HepG2 (cell line): ENCODE results near the gene AGER. TPM values are rescaled to one million over a fixed set of nuclear protein-coding genes. Genes with fewer than 3 reads are reported as not detected.

ENCODE experiments used
- CBX1 ChIP-seq: IDR thresholded peaks from one replicate; pipeline ENCODE4 v1.6.1; 2016; ENCODE audit warnings: antibody characterized with exemption, low read depth
- HNRNPUL1 ChIP-seq: fragments of 200-400 bp; formaldehyde crosslinking; IDR thresholded peaks from 2 replicates; pipeline ENCODE4 v1.6.1; 2017; ENCODE audit warnings: low read depth, mild to moderate bottlenecking, low read length, moderate library complexity
- NKX3-1 ChIP-seq: sonication (generic); formaldehyde crosslinking; IDR thresholded peaks from 2 replicates; pipeline ENCODE4 v1.5.0; 2020; ENCODE audit warnings: missing genetic modification reagents
- PHB2 ChIP-seq: fragments of 450-650 bp; IDR thresholded peaks from 2 replicates; pipeline ENCODE4 v1.6.1; 2018; ENCODE audit not compliant: partially characterized antibody
- POLR2AphosphoS2 ChIP-seq: IDR thresholded peaks from 2 replicates; pipeline ENCODE4 v1.6.1; 2011; ENCODE audit warnings: low read depth, low read length, improper control_type of control experiment
- POLR2AphosphoS5 ChIP-seq: IDR thresholded peaks from 2 replicates; pipeline ENCODE4 v1.6.1; 2012; ENCODE audit warnings: low read depth, low read length
- RFX1 ChIP-seq: fragments of 450-650 bp; IDR thresholded peaks from 2 replicates; pipeline ENCODE4 v1.6.1; 2017
- RFX3 ChIP-seq: IDR thresholded peaks from 2 replicates; pipeline ENCODE4 v1.6.1; 2016; ENCODE audit warnings: missing biosample characterization, missing genetic modification reagents
- RFXAP ChIP-seq: sonication (generic); formaldehyde crosslinking; IDR thresholded peaks from 2 replicates; pipeline ENCODE4 v1.4.0; 2020; ENCODE audit warnings: missing genetic modification reagents, borderline replicate concordance
- SOX5 ChIP-seq: IDR thresholded peaks from 2 replicates; pipeline ENCODE4 v1.6.1; 2016; ENCODE audit warnings: borderline replicate concordance
- SPEN ChIP-seq: sonication (generic); formaldehyde crosslinking; IDR thresholded peaks from 2 replicates; pipeline ENCODE4 v1.5.1; 2020; ENCODE audit warnings: low read depth, mild to moderate bottlenecking, missing genetic modification reagents
- U2AF2 ChIP-seq: fragments of 200-400 bp; formaldehyde crosslinking; IDR thresholded peaks from 2 replicates; pipeline ENCODE4 v1.6.1; 2017; ENCODE audit warnings: low read depth, mild to moderate bottlenecking, low read length
- ZBTB1 ChIP-seq: sonication (generic); formaldehyde crosslinking; IDR thresholded peaks from 2 replicates; pipeline ENCODE4 v1.4.0; 2020; ENCODE audit warnings: missing genetic modification reagents, borderline replicate concordance
- ZFP36L1 ChIP-seq: sonication (generic); formaldehyde crosslinking; IDR thresholded peaks from 2 replicates; pipeline ENCODE4 v1.8.0; 2022; ENCODE audit warnings: mild to moderate bottlenecking, missing genetic modification reagents, moderate library complexity
- ZFY ChIP-seq: sonication (generic); formaldehyde crosslinking; IDR thresholded peaks from 2 replicates; pipeline ENCODE4 v1.4.0; 2020; ENCODE audit warnings: missing genetic modification reagents
- ZNF138 ChIP-seq: sonication (generic); formaldehyde crosslinking; IDR thresholded peaks from 2 replicates; pipeline ENCODE4 v1.5.0; 2020; ENCODE audit warnings: mild to moderate bottlenecking, low read depth, missing genetic modification reagents
- ZNF354B ChIP-seq: sonication (generic); formaldehyde crosslinking; IDR thresholded peaks from 2 replicates; pipeline ENCODE4 v1.8.0; 2022; ENCODE audit warnings: mild to moderate bottlenecking, missing genetic modification reagents
- ZNF383 ChIP-seq: sonication (generic); formaldehyde crosslinking; IDR thresholded peaks from 2 replicates; pipeline ENCODE4 v1.4.0; 2020; ENCODE audit warnings: missing genetic modification reagents, mild to moderate bottlenecking, borderline replicate concordance
- ZNF460 ChIP-seq: sonication (generic); formaldehyde crosslinking; IDR thresholded peaks from 2 replicates; pipeline ENCODE4 v1.5.1; 2020; ENCODE audit warnings: missing genetic modification reagents, mild to moderate bottlenecking, borderline replicate concordance
- ZNF549 ChIP-seq: sonication (generic); formaldehyde crosslinking; IDR thresholded peaks from 2 replicates; pipeline ENCODE4 v1.5.0; 2020; ENCODE audit warnings: missing genetic modification reagents
- ZNF557 ChIP-seq: sonication (generic); formaldehyde crosslinking; IDR thresholded peaks from 2 replicates; pipeline ENCODE4 v1.4.0; 2020; ENCODE audit warnings: missing genetic modification reagents
- ZNF720 ChIP-seq: sonication (generic); formaldehyde crosslinking; IDR thresholded peaks from 2 replicates; pipeline ENCODE4 v1.4.0; 2020; ENCODE audit warnings: missing genetic modification reagents
- polyA plus RNA-seq, 8 experiments: library from polyadenylated mRNA; depleted of rRNA in 3 of 8; stranded (reverse) in 7 of 8; unstranded in 1 of 8; fragments of >200 nt; fragmentation: Illumina TruSeq in 4 of 8; extraction: Trizol in 4 of 8; gene quantifications; 2 replicates each; pipeline versions ENCODE4 v1.2.1 to v1.2.3, GENCODE V29; 2011 to 2016; ENCODE audit warnings: low read depth in 4 of 8, missing spikeins in 1 of 8, mixed read lengths in 1 of 8; ENCODE audit not compliant: insufficient read depth in 1 of 8
- total RNA-seq, 5 experiments: library from RNA; depleted of rRNA; stranded (reverse); fragments of >200 nt; fragmentation: Illumina TruSeq; extraction: Trizol; gene quantifications; 2 replicates each; pipeline ENCODE4 v1.2.3, GENCODE V29; 2016; ENCODE audit warnings: low read depth in 1 of 5
- TF ChIP-seq, protein P1 (sequence below), 2 experiments: sonication (generic) in 1 of 2; formaldehyde crosslinking in 1 of 2; IDR thresholded peaks; 2 replicates each; pipeline versions ENCODE4 v1.5.1 to v1.6.1; 2011 to 2020; ENCODE audit warnings: borderline replicate concordance in 1 of 2, low read depth in 1 of 2, low read length in 1 of 2, mild to moderate bottlenecking in 1 of 2, missing genetic modification reagents in 1 of 2, moderate library complexity in 1 of 2
- TF ChIP-seq, protein P2 (sequence below): sonication (generic); formaldehyde crosslinking; IDR thresholded peaks from 2 replicates; pipeline ENCODE4 v1.4.0; 2020; ENCODE audit warnings: missing genetic modification reagents, borderline replicate concordance
- TF ChIP-seq, protein P3 (sequence below): sonication (generic); formaldehyde crosslinking; IDR thresholded peaks from 2 replicates; pipeline ENCODE4 v1.4.0; 2020; ENCODE audit warnings: missing genetic modification reagents
- TF ChIP-seq, protein P4 (sequence below): sonication (generic); formaldehyde crosslinking; conservative IDR thresholded peaks from 2 replicates; pipeline ENCODE4 v1.8.1; 2023; ENCODE audit warnings: missing genetic modification reagents

The AGER gene
- total and polyA plus RNA-seq, 2 of the 13 experiments (the other 11 are each of a cell fraction or from before 2014, with no cell fraction given): 1.9 to 5.1 TPM

- TF ChIP-seq, protein P1, sequence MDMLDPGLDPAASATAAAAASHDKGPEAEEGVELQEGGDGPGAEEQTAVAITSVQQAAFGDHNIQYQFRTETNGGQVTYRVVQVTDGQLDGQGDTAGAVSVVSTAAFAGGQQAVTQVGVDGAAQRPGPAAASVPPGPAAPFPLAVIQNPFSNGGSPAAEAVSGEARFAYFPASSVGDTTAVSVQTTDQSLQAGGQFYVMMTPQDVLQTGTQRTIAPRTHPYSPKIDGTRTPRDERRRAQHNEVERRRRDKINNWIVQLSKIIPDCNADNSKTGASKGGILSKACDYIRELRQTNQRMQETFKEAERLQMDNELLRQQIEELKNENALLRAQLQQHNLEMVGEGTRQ (IDR thresholded peaks at IDR 0.05; ENCODE audit: low read depth, low read length): no peak
- TF ChIP-seq, protein P1 (CRISPR knock-in tag; IDR thresholded peaks at IDR 0.05; ENCODE audit: borderline replicate concordance): no peak
- TF ChIP-seq, protein P2, sequence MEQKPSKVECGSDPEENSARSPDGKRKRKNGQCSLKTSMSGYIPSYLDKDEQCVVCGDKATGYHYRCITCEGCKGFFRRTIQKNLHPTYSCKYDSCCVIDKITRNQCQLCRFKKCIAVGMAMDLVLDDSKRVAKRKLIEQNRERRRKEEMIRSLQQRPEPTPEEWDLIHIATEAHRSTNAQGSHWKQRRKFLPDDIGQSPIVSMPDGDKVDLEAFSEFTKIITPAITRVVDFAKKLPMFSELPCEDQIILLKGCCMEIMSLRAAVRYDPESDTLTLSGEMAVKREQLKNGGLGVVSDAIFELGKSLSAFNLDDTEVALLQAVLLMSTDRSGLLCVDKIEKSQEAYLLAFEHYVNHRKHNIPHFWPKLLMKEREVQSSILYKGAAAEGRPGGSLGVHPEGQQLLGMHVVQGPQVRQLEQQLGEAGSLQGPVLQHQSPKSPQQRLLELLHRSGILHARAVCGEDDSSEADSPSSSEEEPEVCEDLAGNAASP: no peak; the same call in 1 of the 2 replicates
- peak; percentile 74 for TF ChIP-seq ZFY (CRISPR knock-in tag)
- no peak for TF ChIP-seq ZNF549
- no peak for TF ChIP-seq ZBTB1 (CRISPR knock-in tag)
- no peak for TF ChIP-seq ZNF354B (CRISPR knock-in tag)
- no peak for TF ChIP-seq RFX1
- no peak for TF ChIP-seq ZNF460 (CRISPR knock-in tag)
- TF ChIP-seq PHB2: no peak
- TF ChIP-seq ZNF383 (CRISPR knock-in tag): 0 out of 2 replicates have a peak, but pooled peaks have one; percentile 32
- TF ChIP-seq SPEN (CRISPR knock-in tag): peak; percentile 49; the same call in 1 of the 2 replicates
- no peak for TF ChIP-seq CBX1
- TF ChIP-seq U2AF2: no peak
- TF ChIP-seq, protein P3, sequence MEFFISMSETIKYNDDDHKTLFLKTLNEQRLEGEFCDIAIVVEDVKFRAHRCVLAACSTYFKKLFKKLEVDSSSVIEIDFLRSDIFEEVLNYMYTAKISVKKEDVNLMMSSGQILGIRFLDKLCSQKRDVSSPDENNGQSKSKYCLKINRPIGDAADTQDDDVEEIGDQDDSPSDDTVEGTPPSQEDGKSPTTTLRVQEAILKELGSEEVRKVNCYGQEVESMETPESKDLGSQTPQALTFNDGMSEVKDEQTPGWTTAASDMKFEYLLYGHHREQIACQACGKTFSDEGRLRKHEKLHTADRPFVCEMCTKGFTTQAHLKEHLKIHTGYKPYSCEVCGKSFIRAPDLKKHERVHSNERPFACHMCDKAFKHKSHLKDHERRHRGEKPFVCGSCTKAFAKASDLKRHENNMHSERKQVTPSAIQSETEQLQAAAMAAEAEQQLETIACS: no peak
- TF ChIP-seq SOX5 (CRISPR knock-in tag): no peak
- TF ChIP-seq ZNF138: no peak
- TF ChIP-seq ZNF720 (CRISPR knock-in tag): no peak
- TF ChIP-seq POLR2AphosphoS2: no peak
- TF ChIP-seq RFX3 (CRISPR knock-in tag): no peak
- no peak for TF ChIP-seq HNRNPUL1
- no peak for TF ChIP-seq ZNF557 (CRISPR knock-in tag)
- no peak for TF ChIP-seq ZFP36L1 (CRISPR knock-in tag)
- 0 out of 2 replicates have a peak, but pooled peaks have one; percentile 30 for TF ChIP-seq RFXAP
- TF ChIP-seq NKX3-1 (CRISPR knock-in tag): no peak
- TF ChIP-seq POLR2AphosphoS5: peak; percentile 83
- TF ChIP-seq, protein P4, sequence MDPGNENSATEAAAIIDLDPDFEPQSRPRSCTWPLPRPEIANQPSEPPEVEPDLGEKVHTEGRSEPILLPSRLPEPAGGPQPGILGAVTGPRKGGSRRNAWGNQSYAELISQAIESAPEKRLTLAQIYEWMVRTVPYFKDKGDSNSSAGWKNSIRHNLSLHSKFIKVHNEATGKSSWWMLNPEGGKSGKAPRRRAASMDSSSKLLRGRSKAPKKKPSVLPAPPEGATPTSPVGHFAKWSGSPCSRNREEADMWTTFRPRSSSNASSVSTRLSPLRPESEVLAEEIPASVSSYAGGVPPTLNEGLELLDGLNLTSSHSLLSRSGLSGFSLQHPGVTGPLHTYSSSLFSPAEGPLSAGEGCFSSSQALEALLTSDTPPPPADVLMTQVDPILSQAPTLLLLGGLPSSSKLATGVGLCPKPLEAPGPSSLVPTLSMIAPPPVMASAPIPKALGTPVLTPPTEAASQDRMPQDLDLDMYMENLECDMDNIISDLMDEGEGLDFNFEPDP (CRISPR knock-in tag): no peak
These were observed 6.2 kb upstream of the AGER start, which contains the start of gene PBX2 (continued) for GRCh38 chr6:32190054-32190851.
